Stimulated activated CD8-positive, alpha-beta memory T cell treated with anti-CD3 and anti-CD28 coated beads, Interleukin-4, amount 100 ng/mL, for 48 hours (primary cell): ENCODE measurements around the gene IQUB.
A peak's percentile ranks its signal among the peaks of the same experiment; 100 is the strongest.
"Not testable (repeated sequence)": the region's sequence is repeated elsewhere in the genome, so short reads cannot be mapped to it uniquely, and the experiment has no call there.

ENCODE experiments used
- DNase-seq: peaks from one replicate; pipeline ENCODE4 v3.0.0-alpha.2; 2020

Gene IQUB

DNA sequence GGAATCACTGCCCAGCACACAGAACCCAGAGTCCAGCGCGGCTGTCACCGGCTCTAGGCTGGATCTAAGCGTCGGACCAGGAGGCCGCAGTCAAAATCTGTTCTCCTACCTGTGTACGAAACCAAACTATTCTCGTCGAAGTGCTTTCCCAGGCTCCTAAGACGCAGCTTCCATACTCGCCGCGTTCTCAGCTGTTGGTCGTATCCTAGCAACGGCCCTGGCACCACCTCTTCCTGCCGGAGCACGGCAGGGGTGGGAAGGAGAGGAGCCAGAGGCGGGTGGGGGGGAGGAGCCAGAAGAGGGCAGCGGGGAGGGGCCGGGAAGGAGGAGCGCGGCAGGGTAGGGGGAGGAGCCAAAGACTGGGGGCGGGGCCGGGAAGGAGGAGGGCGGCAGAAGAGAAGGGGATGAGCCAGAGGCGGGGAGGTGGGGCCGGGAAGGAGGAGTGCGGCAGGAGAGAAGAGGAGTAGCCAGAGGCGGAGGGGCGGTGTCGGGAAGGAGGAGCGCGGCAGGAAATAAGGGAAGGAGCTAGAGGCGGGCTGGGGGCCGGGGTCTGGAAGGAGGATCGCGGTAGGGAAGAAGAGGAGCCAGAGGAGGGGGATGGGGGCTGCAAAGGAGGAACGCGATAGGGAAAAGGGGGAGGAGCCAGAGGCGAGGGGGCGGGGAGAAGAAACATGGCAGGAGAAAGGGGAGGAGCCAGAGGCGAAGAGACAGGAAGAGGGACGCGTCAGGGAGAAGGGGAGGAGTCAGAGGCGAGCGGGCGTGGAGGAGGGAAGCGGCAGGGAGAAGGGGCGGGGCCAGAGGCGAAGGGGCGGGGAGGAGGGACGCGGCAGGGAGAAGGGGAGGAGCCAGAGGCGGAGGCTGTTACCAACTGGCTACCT, at the start of gene IQUB:
TSS of gene IQUB (minus strand) at position 213 of the 878 bp plus-strand sequence. CDS start 22,255 bp downstream, outside the sequence.
- DNase-seq = peak; percentile 98

DNA sequence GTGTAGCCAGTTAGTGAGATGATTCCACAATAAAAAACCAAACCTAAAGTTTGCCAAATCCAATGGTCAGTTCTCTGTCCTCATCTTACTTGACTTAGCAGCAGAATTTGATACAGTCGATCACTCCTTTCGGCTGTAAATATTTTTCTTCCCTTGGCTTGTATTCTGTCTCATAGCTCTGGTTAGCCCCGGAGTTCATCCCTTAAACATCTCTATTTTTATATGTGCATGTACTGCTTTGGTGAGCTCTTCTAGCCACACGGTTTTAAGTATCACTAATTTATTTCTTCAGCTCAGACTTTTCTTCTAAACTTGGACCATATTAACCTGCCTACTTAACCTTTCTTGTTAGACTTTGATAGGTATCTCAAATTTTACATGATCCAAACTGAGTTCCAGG, 49.4 kb upstream of the IQUB start:
- DNase-seq = no peak

DNA sequence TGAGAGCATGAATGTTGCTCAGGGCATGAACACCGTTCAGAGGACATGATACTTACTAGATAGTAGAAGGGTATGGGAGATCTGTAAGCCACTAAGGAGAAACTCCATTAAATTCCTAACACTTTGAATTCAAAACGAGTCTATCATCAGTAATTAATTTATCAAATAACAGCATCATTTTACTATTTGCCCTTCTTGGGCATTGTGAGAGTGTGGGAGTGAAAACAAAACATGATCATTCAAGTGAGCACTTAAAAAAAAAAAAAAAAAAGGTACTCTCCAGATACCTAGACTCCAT, 46.7 kb upstream of the IQUB start:
- no peak for DNase-seq

DNA sequence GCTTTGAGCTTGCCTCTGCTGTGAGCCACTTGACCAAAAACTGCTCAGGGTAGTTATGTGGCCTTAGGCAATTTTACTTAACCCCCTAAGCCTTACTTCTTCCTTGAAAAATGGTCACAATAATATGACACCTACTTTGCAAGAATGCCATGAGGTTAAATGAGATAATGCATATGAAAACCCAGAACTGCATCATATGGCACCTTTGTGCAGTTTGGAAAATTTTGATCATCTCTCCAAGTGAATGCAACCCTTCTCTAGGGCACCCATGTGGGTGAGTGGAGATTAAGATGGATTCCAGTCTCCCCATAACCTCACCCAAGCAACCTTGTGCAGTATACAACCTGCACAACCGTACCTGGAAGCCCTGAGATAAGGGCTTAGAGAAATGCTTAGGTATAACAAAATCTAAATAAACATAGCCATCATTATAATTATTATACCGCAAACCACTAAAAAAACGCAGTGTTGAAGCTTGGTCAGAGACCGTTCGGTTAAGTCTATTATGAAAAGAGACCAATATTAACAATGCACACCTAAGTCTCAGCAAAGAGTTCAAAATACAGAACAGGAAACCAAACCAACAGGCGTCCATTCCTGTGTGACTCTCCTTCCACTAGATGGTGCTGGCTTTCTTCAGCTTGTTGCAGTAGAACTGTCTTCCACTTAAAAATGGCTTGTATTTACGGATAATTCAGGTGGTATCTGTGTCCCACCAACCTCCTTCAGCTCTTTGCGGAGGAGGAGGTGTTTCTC, 46.2 kb upstream of the IQUB start:
- no peak for DNase-seq

DNA sequence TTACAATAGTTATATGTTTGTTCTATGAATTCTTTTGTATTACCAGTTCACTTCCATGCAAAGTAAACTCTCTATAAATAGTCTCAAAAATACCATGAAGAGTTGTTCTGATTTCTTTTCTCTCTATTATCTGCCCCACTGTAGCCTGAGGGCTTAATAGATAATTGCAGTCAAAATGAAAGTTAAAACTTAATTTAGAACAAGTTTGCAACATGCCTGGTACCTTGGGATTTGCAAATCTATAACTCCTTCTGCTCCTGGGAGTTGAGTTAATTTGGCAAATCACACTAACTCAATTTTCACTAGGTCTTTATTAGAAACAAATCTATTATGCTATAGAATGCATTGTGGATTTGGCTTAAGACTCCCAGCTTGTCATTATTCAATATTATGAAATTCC, 45.0 kb upstream of the IQUB start:
- DNase-seq = no peak

DNA sequence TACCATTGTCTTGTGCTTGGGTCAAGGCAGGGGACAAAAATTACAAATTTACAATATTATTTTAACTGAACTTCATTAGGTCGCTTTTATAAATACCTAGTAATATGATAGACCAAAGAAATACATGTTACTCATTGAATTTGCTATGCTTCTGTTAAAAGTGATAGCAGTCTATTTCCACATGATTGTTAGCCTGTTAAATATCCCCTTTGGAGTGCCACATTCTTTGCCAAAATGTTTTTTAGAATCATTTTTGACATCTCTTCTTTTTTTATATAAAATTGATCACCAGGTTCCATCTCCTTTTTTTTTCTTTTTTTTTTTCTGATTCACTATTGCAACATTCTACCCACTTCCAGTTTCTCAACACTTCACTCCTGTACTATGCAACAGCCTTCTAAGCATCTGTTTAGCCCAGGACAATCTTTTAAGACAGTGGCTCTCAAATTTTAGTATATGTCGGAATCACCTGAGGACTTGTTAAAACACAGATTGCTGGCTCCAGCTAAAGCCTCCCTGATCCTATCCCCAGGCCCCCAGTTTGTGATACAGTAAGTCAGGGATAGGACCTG, 39.6 kb upstream of the IQUB start:
- DNase-seq = no peak

DNA sequence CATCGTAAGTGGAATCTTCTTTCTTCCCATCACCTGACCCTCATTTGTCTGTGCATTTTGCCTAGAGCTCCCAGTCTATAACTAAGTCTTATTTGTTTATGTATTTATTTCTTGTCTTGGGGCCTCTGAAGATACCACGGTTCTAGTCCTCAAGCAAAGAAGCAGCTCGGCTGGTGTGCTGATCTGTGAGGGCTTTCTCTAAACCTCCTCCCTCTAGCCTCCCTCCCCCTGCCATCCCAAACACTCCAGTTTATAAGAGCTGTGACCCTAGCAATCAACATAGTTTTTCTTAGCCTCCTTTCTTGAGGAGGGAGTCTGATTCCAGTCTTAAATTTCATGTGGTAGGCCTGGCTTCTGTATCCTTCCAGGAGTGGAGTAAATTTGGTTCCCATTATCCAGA, 38.9 kb upstream of the IQUB start:
- no peak for DNase-seq

DNA sequence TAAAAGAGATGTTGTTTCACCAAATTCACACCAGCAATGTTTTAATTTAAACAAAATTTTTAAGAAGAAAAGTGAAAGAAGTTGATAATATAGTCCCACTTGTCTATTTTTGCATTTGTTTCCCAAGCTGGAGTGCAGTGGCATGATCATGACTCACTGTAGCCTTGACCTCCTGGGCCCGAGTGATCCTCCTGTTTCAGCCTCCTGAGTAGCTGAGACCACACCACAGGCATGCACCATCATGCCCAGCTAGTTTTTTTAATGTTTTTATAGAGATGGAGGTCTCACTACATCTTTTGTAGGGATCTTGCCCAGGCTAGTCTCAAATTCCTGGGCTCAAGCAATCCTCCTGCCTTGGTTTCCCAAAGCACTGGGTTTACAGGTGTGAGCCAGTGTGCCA, 37.3 kb upstream of the IQUB start:
- DNase-seq = no peak

DNA sequence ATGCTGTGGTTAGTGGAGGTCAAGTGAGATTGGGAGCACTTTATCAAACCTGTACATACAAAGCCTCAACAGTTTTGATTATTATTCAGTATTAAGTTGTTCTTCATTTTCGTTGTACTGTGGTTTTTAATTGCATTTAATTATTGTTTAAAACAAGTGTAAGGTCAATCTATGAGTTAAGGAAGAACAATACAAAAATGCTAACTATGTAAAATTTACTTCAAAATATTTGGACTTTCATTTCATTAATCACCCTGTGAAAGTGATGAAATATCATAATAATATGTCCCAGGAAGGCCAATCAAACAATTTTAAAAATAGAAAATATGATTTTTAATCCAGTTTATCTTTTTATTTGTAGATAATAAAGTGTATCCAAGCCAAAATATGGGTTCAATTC, 36.8 kb upstream of the IQUB start:
- DNase-seq = no peak

DNA sequence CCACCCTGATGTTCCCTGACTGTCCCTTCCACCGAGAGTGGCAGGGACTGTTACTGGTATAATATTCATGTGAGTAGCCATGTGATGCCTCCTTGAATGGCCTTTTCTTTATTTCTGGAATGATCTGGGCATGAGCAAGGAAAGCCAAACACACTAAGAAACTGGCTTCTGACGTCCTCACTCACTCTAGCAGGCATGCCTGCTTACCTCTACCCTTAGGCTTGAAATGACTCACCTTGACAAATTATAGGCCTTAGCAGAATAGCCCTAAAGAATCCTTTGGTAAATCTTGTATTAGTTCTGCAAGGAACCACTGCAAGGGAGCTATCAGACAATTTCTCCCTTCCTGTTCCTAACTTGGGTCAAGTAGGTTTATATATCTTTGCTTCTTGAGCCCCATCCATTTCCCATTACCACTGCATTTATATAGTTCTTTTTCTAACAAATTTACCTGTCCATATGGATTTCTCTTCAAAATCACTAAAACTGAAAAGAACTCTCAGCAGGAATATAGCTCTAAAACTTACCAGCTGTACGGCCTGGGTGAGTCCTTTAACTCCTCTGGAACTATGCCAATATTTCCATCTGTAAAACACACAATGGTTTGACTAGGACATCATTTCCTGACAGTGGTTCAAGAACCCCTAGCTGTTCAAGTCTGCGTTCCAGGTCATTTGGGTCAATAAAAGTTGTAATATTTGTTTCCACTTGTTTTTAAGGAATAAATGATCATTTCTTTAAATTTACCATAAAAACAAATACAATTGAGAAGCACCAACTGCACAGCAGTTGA, 36.2 kb upstream of the IQUB start:
- no peak for DNase-seq

DNA sequence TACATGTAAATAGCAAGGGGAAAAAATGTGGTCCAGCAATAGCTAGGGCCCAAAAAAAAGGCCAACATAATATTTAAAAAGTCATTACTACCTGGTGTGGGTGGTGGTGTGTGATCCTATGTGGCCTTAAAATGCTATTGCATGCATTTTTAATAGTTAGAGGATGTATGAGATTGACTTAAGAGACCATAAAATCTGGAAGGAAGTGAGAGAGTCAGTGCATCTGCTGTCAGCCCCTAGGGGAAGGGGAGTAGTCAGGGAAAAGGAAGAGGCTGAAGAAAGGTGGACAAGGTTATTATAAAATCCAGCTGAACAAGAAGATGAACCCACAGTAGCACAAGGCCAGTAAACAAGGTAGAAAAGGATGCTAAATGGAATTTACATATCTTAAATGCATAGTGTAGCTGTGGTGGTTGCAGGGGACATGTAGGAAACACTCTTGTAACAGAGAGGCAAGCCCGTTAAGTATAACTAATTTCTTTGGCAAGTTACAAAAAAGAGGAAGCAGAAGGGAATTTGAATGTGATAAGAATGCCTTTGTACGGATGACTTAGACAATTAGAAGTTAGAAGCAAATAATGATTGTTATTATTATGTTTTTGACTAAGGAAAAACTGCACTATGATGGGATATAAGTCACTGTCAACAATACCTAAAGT, 35.1 kb upstream of the IQUB start:
- no peak for DNase-seq

DNA sequence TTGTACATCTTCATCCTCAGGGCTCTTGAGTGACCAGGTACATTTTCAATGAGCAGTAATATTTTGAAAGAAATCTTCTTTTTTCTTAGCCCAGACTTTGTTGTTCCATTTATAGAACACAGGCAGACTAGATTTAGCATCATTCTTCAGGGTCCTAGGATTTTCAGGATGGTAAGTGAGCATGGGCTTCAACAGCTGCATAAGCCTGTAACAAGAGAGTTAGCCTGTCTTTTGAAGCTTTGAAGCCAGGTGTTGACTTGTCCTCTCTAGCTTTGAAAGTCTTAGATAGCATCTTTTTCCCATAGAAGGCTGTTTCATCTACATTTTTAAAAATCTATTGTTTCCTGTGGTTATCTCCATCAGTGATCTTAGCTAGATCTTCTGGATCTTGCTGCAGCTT, 27.7 kb upstream of the IQUB start:
- DNase-seq = no peak

DNA sequence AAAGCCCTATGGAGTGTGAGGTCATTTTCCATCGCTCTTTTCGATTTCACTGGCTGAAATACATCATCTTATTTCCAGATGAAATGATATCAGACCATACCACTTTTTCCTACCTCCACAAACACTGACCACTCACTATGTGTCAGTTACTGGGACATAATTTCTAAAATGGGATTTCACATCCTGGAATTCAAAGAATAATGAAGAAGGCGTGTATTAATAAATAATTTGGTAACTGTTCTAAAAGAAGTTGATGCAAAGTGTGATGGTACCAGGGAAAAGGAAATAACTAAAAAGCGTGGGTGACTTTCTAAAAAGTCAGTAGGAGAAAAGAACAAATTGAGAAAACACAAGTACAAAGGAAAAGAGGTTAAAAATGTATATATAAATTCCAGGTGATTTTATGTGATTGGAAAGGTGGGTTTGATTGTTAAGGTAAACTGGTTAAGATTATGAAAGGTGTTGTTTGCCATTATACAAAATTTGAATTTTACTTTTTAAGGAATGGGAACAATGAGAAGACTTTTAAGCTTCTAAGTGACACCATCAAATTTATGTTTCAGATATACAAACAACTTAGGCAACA, 24.0 kb upstream of the IQUB start:
- DNase-seq = no peak

DNA sequence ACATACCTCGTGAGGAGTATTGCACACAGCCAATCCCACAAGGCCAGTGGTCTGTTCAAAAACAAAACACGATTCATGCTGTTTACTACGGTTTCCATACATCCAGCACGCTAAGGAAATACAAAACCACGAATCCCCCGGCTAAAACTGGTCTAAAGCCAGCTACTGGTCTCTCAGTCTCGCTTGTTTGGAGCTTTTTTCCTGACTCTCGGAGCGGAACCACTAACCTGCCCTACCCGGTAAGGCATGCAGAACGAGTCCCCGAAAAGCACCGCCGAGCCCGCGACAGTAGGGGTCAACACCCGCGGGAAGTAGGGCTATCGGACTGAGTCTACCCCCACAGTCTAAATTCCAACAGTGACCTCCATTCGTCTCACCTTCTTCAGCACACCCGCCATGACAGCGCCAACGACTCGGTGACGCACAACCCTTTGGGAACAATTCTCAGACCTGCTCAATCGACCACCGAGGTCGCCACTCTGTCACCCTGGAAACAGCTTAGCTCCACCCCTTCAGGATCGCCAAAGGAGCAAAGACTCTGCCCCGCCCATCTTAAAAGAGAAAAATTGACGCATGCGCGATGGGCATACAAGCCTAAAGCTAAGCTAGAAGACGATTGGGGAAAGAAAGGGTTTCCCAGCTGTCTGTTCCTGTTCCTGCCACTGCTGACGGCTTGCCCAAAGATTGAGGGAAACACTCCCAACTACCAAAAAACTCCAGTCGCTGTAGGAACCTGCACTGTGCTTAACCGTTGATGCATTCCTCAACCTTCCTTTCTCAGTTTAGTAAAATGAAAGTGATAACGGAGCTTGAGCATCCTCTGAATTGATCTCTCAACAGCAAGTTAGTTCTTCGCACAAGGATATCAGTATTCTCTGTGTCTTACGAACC, 23.2 kb upstream of the IQUB start, which contains the start of gene NDUFA5:
TSS of gene NDUFA5 (minus strand) at position 421 of the 891 bp plus-strand sequence. CDS start at position 398, 23 bp downstream.
- peak; percentile 95 for DNase-seq

DNA sequence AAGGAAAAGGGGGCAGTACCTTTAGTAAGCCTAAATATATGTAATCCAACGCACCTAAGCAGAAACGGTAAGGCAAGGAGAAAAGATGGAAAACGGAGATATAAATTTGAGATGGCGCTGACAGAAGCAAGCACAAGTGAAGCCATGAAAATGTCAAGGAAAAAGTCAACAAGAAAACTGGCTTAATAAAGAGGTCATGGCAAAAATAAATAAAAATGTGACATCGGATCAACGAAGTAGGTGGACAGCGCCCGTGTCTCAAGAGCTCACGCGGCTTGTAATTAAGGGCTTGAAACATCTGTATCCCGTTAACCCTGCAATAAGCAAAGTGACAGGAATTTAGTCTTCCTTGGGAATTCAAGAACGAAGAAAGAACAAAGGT, 22.6 kb upstream of the IQUB start:
- DNase-seq = no peak

DNA sequence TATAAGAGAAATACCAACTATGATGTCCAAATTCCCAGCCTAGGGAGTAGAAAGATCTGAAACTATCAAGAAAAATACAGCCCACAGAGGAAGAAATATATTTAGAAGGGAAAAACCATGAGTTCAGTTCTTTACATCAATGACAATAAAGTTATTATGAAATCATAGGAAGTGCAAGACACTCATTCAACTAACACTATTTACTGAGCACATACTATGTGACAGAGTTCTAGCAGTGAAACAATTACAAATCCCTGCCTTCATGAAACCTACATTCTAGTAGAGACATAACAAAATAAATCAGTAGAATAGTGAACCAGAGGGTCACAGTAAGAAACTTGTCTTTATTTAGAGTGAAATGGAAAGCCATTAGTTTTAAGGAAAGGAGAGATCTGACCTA, 21.1 kb upstream of the IQUB start:
- no peak for DNase-seq

DNA sequence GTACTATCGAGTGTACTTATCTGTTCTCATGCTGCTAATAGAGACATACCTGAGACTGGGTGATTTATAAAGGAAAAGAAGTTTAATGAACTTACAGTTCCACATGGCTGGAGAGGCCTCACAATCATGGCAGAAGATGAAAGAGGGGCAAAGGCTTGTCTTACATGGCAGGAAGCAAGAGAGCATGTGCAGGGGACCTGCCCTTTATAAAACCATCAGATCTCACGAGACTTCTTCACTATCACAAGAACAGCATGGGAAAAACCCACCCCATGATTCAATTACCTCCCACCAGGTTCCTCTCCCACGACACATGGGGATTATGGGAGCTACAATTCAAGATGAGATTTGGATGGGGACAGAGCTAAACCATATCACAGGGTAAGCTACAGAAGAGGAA, 18.8 kb upstream of the IQUB start:
- no peak for DNase-seq

DNA sequence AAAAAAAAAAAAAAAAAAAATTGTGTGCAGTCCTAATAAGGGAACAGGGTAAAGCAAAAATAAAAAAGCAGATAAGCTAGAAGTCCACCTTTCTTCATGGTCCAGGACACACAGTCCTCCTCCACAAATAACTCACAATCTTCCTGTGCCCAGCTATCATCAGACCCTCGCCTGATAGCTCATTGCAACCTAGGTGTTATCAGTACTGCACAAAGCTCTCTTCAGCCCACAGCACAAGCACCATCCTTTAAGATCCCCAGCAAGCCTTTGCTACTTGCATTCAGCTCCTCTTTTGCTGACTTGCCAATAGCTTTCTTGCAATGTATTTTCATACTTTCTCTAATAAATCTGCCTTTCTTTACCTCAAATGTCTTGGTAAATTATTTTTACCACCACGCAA, 18.2 kb upstream of the IQUB start:
- DNase-seq = no peak

DNA sequence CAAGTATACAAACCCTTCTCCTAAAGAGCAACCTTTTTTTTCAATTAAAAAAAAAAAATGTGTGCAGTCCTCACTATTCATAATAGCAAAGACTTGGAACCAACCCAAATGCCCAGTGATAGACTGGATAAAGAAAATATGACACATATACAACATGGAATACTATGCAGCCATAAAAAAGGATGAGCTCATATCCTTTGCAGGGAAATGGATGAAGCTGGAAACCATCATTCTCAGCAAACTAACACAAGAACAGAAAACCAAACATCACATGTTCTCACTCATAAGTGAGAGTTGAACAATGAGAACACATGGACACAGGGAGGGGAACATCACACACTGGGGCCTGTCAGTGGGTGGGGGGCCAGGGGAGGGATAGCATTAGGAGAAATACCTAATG, 17.7 kb upstream of the IQUB start:
- DNase-seq = not testable (repeated sequence)

DNA sequence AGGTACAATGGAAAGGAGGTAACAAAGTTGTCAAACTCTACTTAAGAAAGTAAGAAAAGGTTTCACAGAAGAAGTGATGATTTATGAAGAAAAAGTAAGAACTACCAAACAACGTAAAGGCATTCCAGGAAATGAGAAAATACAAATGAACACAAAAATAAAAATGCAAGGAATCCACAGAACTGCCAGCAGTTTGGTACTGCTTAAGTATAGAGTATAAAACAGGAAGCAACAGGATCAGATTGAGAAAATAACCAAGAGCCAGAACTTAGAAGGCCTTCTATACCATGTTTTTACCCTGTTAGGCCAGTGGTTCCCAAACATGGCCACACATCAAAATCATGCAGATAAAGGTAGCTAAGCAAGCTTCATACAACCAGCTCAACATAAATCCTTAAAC, 14.0 kb upstream of the IQUB start:
- no peak for DNase-seq

DNA sequence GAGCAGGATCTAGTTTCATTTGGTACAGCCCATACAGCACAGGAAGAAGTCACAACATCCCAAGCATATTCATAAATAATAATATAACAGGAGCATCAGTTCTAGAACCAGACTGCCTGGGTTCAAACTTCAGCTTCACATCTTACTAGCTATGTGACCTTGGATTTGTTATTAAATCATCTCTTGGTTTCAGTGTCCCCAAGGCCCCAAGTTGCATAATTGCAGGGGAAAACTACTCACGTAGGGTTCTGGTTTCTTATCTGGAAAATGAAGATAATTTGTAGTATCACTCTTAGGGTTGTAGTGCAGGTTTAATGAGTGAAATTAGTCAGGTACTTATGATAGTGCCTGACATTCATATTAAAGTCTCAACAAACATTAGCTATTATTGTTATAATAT, 5.5 kb upstream of the IQUB start:
- DNase-seq = no peak
